ENCODE results near the gene MGAT5.

The MGAT5 gene

GRCh38 chr2:134253117-134253704 is 661 bp upstream of the MGAT5 start:
- no peak for DNase-seq (ENCODE audit: low read depth in 1 of 2, low spot score in 1 of 2)

GRCh38 chr2:134254824-134255223 is 952 bp downstream of the MGAT5 start:
- DNase-seq (ENCODE audit: low read depth in 1 of 2, low spot score in 1 of 2): no peak

DNA sequence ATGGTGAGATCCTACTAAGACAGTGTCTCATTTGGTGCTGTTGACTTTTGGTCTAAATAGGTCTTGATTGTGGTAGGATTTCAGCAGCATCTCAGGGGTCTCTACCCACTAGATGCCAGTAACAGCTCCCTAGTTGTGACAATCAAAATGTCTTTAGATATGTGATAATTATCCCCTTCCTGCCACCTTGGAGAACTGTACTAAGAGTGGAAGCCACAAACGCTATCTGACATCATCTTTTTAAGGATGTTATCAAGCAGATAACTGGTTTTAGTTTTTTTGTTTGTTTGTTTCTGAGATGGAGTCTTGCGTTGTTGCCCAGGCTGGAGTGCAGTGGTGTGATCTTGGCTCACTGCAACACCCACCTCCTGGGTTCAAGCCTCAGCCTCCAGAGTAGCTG is 3.1 kb downstream of the MGAT5 start:
- DNase-seq (ENCODE audit: low read depth in 1 of 2, low spot score in 1 of 2): no peak

DNA sequence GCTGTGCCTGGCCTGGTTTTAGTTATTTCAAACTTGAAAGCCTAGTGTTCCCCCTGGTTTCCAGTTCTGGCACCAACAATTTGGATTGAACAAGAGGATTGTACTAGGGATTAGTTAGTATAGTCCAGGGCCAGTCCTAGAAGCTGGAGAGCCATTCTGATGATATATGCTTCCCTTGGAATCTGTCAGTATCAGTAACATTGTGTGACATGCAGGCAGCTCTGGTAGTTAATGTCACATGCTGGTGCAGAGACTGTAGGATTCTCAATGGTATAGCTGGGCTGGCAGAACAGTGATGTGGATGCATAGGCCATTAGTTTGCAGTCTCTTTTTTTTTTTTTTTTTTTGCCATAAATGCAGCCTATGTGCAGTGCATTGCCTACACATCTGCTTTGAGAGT is 3.6 kb downstream of the MGAT5 start:
- DNase-seq (ENCODE audit: low read depth in 1 of 2, low spot score in 1 of 2): no peak

DNA sequence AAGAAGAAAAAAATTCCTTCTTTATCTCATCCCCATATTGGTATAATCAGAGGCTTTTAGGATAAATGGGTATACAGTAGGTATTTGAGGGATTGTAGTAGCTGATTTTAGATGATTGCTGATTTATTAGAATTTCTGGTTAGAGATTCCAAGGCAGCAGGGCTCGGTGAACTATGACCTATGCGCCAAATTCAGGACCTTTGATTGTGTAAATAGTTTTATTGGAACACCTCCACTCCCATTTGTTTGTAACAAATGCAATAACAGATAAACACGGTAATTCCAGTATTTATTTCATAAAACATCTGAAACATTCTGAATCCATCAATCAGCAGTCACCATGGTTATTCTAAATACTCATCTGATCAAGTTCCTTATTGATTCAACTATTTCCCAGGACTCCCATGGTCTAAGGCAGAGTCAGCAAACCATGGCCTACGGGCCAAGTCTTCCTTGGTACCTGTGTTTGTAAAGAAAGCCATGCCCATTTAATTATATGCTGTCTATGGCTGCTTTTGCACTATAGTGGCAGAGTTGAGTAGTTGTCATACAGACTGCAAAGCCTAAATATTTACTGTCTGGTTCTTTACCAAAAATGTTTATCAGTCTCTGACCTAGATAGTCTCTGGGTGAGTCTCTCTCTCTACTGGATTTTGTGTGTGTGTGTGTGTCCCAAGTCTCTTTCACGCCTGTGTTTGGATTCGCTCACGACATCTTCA is 4.3 kb downstream of the MGAT5 start:
- DNase-seq (ENCODE audit: low read depth in 1 of 2, low spot score in 1 of 2): no peak

DNA sequence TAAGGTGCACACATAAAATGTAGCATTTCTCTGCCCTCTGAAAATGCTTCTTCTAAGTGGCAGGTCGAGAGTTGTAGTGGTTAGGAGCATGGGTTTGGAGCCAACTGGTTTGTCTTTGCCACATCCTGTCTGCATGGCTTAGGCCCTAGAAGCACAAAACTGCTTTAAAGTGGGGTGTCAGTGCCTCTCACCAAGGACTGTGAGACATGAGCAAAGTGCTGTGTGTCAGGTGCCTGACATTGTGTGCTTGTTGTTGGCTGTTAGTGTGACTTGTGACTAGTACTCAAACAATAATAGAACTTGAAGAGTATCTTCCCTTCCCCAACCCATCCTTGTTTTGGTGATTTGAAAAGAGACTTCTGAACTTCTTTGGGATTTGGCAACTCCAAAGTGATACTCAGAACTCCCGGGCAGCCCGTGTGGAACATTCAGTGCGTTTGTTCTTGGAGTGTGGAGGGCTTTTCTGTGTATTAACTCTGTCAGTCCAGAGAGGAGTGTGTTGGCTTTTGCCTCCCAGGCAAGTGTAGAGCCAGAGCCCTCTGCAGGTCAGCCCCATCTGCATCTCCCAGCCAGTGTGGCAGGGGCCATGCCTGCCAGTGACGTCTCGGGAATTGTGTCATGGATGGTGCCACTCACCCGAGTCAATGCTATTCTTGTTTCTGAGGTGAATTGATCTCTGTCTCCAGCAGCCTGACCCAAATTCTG is 5.0 kb downstream of the MGAT5 start:
- peak in 1 of 2 donors; percentile 25 for DNase-seq (ENCODE audit: low read depth in 1 of 2, low spot score in 1 of 2)

DNA sequence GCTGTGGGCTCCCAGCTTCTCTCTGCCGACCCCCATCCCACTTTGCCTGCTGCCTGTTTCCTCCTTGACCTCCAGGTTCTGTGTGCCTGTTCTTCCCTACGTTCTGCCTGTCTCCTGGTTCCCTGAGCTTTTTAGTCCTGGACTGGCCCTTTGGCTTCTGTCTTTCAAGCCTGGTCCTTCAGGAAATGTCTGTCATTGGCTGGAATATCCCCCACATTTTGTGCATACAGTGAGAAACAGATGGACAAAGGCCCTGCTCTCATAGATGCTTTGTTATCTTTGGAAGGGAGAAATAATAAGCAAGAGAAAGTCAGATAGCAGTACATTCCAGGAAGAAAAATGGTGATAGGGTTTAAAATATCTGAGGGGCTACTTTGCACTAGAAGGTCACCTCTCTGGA is 5.7 kb downstream of the MGAT5 start:
- no peak for DNase-seq (ENCODE audit: low read depth in 1 of 2, low spot score in 1 of 2)

DNA sequence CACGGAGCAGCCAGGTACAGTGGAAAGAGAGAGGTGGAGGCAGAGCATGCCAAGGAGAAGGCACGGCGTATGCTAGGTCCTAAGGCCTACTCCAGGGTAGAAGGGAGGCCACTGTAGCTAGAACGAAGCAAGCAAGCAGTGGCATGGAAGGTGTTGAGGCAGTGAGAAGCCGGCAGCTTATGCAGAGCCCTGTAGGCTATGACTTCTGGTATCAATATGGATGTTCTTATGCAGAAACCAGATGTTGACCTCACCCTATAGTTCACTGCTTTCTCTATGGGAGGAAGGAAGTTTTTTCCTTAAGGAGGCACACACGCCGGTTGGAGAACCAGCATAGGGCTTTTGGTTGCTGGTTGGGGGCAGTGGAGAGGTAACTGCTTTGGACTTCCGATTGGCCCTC is 6.1 kb downstream of the MGAT5 start:
- no peak for DNase-seq (ENCODE audit: low read depth in 1 of 2, low spot score in 1 of 2)

- no peak for DNase-seq (ENCODE audit: low read depth in 1 of 2, low spot score in 1 of 2)
Observed at GRCh38 chr2:134260713-134261112, 6.8 kb downstream of the MGAT5 start.

DNA sequence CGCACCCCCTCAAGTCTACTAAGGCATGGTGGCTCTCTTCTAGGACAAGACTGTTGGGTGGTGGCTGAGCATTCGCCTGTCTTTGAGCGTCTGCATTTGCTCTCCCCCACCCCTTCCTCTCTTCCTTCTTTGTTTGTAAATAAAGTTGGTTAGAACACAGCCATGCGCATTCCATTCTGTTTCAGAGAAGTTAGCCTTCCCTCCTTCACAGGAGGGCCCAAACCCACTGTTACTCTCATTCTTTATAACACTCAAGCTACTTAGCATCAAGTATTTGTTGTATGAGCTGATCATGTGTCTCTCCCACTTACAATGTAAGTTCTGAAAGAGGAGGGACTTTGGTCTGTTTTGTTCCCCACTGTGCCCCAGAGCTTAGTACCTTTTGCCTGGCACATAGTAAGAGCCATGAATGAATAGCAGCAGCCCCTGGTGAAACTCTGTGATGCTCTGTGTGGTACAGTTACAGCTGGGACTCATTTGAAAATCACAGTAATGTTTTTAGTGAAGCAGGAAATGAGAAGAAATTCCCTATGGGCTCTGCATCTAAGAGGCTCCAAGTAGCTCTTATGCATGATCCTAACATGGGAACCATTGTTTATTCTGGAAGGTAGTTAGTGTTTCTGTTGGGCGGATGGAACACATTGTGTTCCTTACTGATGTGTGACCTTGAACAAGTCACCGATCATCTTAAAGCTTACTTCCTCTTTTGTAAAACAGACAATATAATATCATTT is 7.7 kb downstream of the MGAT5 start:
- no peak for DNase-seq (ENCODE audit: low read depth in 1 of 2, low spot score in 1 of 2)

DNA sequence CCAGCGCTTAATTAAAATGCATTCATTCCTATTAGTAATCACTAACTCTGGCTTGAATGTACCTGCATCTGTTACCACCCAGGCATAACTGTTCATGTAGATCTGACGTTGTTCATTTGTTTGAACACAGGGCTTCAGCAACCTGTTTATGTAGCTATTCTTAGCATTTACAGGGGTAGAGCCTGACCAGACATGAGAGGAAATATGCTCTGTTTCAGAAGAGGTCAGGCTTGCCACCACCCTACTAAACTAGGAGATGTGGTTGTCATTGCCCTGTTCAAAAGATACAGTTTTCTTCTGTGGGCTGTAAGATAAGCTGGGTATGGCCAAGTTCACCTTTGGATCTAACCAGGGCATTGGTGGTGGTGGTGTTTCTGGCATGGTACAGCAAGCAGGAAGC is 8.8 kb downstream of the MGAT5 start:
- DNase-seq (ENCODE audit: low read depth in 1 of 2, low spot score in 1 of 2): no peak

- DNase-seq (ENCODE audit: low read depth in 1 of 2, low spot score in 1 of 2): no peak
Observed at GRCh38 chr2:134268265-134268664, 14.4 kb downstream of the MGAT5 start.

DNA sequence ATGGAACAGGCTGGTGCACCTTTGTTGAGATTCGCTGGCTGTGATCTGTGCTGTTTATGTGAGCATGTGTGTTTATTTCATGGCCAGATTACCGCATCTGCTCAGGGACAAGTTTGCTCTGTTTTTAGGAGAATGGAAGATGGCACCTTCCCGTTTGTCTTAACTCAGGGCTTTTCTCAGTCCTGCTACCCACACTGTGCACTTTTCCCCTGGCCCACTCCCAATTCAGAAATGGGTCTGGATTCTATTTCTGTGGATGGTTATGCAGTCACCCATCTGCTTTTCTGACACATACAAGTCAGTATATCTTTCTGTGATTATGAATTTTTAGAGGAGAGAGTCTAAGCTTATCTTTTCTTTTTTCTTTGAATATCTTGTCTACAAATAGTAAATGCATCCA is 15.4 kb downstream of the MGAT5 start:
- no peak for DNase-seq (ENCODE audit: low read depth in 1 of 2, low spot score in 1 of 2)

GRCh38 chr2:134269972-134270735 is 16.3 kb downstream of the MGAT5 start:
- DNase-seq (ENCODE audit: low read depth in 1 of 2, low spot score in 1 of 2): no peak

DNA sequence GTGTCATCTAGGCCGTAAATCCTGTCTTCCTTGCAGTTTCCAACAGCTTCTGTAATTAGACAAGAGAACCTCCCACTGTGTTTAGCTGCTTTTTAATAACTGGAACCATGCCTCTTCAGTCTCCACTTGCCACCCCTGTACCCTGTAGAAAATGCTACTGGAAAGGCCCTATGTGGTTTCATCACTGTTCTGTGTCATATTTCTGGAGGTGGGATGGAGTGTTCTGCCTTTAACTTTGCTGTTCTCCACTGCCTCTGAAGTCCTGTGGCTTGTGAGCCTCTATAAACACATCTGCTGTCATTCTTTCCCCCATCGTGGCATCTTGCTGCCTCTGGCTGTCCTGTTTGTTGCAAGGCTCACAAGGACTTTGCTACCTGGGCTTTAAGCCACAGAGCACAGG is 17.9 kb downstream of the MGAT5 start:
- no peak for DNase-seq (ENCODE audit: low read depth in 1 of 2, low spot score in 1 of 2)

GRCh38 chr2:134272806-134273205 is 18.9 kb downstream of the MGAT5 start:
- no peak for DNase-seq (ENCODE audit: low read depth in 1 of 2, low spot score in 1 of 2)

GRCh38 chr2:134273256-134273983 is 19.5 kb downstream of the MGAT5 start:
- no peak for DNase-seq (ENCODE audit: low read depth in 1 of 2, low spot score in 1 of 2)

DNA sequence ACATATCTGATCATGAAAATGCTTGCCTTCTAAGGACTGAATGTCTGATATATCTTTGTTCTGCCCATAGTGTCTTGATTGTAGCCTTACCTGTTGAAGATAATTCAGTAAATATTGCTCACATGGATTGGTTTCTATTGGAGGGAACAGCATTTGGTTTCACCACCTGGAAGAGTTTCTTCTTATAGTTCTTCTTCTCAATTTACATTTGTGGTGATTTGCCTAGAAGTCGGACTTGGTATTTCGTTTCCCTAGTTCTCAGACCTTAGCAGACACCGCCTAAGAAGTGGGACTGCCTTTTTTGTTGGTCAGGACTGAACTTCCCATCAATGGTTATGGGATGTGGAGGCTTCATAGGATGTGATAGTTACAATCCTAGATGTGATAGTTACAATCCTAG is 20.2 kb downstream of the MGAT5 start:
- DNase-seq (ENCODE audit: low read depth in 1 of 2, low spot score in 1 of 2): no peak

GRCh38 chr2:134275058-134275862 is 21.4 kb downstream of the MGAT5 start:
- DNase-seq (ENCODE audit: low read depth in 1 of 2, low spot score in 1 of 2): no peak

Measured in stimulated activated CD4-positive, alpha-beta T cell treated with anti-CD3 and anti-CD28 coated beads, Interleukin-15, amount 100 ng/mL, for 1 hour (primary cell).